ENCODE results near the gene LOX.

LOX gene

GRCh38 chr5:122078116-122079110, at the start of gene LOX:
LOX (minus strand) TSS chr5:122078259; CDS start chr5:122077985, 274 bp downstream.
- DNase-seq: no peak

GRCh38 chr5:122126756-122127321, 48.8 kb upstream of the LOX start:
- DNase-seq: no peak

- no peak for DNase-seq
Observed at GRCh38 chr5:122126177-122126755, 48.2 kb upstream of the LOX start.

- no peak for DNase-seq
Observed at GRCh38 chr5:122124766-122125165, 46.7 kb upstream of the LOX start.

- no peak for DNase-seq
Observed at GRCh38 chr5:122121479-122122465, 43.7 kb upstream of the LOX start.

- no peak for DNase-seq
Observed at GRCh38 chr5:122120957-122121356, 42.9 kb upstream of the LOX start.

- no peak for DNase-seq
Observed at GRCh38 chr5:122120493-122120892, 42.4 kb upstream of the LOX start.

- no peak for DNase-seq
Observed at GRCh38 chr5:122119205-122119604, 41.1 kb upstream of the LOX start.

GRCh38 chr5:122118356-122118948, 40.4 kb upstream of the LOX start:
- no peak for DNase-seq

- DNase-seq: no peak
Observed at GRCh38 chr5:122114501-122114900, 36.4 kb upstream of the LOX start.

GRCh38 chr5:122112733-122113558, 34.9 kb upstream of the LOX start:
- DNase-seq: no peak

GRCh38 chr5:122112063-122112462, 34.0 kb upstream of the LOX start:
- no peak for DNase-seq

GRCh38 chr5:122111460-122111859, 33.4 kb upstream of the LOX start:
- no peak for DNase-seq

GRCh38 chr5:122110987-122111386, 32.9 kb upstream of the LOX start:
- no peak for DNase-seq

- no peak for DNase-seq
Observed at GRCh38 chr5:122107016-122107415, 29.0 kb upstream of the LOX start.

GRCh38 chr5:122105909-122106308, 27.9 kb upstream of the LOX start:
- no peak for DNase-seq

GRCh38 chr5:122102825-122103224, 24.8 kb upstream of the LOX start:
- DNase-seq: no peak

- DNase-seq: no peak
Observed at GRCh38 chr5:122101636-122102285, 23.7 kb upstream of the LOX start.

- no peak for DNase-seq
Observed at GRCh38 chr5:122099060-122099790, 21.2 kb upstream of the LOX start.

GRCh38 chr5:122097391-122097790, 19.3 kb upstream of the LOX start:
- no peak for DNase-seq
